H1 (cell line): ENCODE data around the gene PRKAB1. TPM values are rescaled to one million over a fixed set of nuclear protein-coding genes. Genes with fewer than 3 reads are reported as not detected.

Experiments used
- BCL11A ChIP-seq, 2 experiments: IDR thresholded peaks; one replicate each; pipeline ENCODE4 v1.6.1; 2011; ENCODE audit warnings: low read depth in 2 of 2, low read length in 2 of 2, mild to moderate bottlenecking in 2 of 2
- BRCA1 ChIP-seq: IDR thresholded peaks from 2 replicates; pipeline ENCODE4 v1.6.1; 2012; ENCODE audit warnings: low read depth, low read length, improper control_type of control experiment
- CBX5 ChIP-seq: fragments of 300-800, 300-1000 bp; sonication (generic); IDR thresholded peaks from 2 replicates; pipeline ENCODE4 v1.7.1; 2016; ENCODE audit warnings: antibody characterized with exemption, low read length, low read depth
- JUND ChIP-seq: IDR thresholded peaks from 2 replicates; pipeline ENCODE4 v1.6.1; 2011; ENCODE audit warnings: mild to moderate bottlenecking, improper control_type of control experiment, low read length
- MAFK ChIP-seq: IDR thresholded peaks from 2 replicates; pipeline ENCODE4 v1.6.1; 2012; ENCODE audit warnings: low read depth, mild to moderate bottlenecking, improper control_type of control experiment, low read length
- RFX5 ChIP-seq: IDR thresholded peaks from 2 replicates; pipeline ENCODE4 v1.6.1; 2011; ENCODE audit warnings: low read depth, low read length, improper control_type of control experiment, borderline replicate concordance
- SAP30 ChIP-seq: fragments of 300-600 bp; sonication (generic); IDR thresholded peaks from 2 replicates; pipeline ENCODE4 v1.7.1; 2012; ENCODE audit warnings: low read length, moderate library complexity, mild to moderate bottlenecking, inconsistent platforms; ENCODE audit not compliant: insufficient read depth, insufficient replicate concordance
- TAF7 ChIP-seq: optimal IDR thresholded peaks from 2 replicates; pipeline ENCODE3; 2011; ENCODE audit warnings: low read depth, mild to moderate bottlenecking, inconsistent platforms, low read length, moderate library complexity, borderline replicate concordance
- polyA plus RNA-seq, 7 experiments: library from polyadenylated mRNA; depleted of rRNA in 3 of 7; stranded (reverse) in 5 of 7; unstranded in 2 of 7; fragments of >200 nt in 5 of 7; fragments of 200-250 nt in 2 of 7; gene quantifications; 1 replicate in 5 of 7; 2 replicates in 1 of 7; 4 replicates in 1 of 7; pipeline versions ENCODE4 v1.2.1 to v1.2.3, GENCODE V29; 2011 to 2013; ENCODE audit warnings: missing spikeins in 2 of 7, mixed read lengths in 2 of 7
- total RNA-seq: library from RNA; stranded (reverse); fragmentation: NEBNext Ultra II Directional; extraction: Animal tissue kit (Norgen Biotek cat#: 25700); gene quantifications from 2 replicates; pipeline ENCODE4 v1.2.1, GENCODE V29; 2021
- TF ChIP-seq, protein P1 (sequence below): fragments of 300-600 bp; sonication (generic); IDR thresholded peaks from 2 replicates; pipeline ENCODE4 v1.7.1; 2012; ENCODE audit warnings: low read length, moderate library complexity, mild to moderate bottlenecking, inconsistent platforms; ENCODE audit not compliant: insufficient replicate concordance
- TF ChIP-seq, protein P2 (sequence below): IDR thresholded peaks from 2 replicates; pipeline ENCODE4 v1.6.1; 2011; ENCODE audit warnings: low read length, improper control_type of control experiment

PRKAB1 gene
- total and polyA plus RNA-seq, 2 of the 8 experiments (the other 6 are each of a cell fraction or from before 2014, with no cell fraction given), result 24.0 to 32.1 TPM

DNA sequence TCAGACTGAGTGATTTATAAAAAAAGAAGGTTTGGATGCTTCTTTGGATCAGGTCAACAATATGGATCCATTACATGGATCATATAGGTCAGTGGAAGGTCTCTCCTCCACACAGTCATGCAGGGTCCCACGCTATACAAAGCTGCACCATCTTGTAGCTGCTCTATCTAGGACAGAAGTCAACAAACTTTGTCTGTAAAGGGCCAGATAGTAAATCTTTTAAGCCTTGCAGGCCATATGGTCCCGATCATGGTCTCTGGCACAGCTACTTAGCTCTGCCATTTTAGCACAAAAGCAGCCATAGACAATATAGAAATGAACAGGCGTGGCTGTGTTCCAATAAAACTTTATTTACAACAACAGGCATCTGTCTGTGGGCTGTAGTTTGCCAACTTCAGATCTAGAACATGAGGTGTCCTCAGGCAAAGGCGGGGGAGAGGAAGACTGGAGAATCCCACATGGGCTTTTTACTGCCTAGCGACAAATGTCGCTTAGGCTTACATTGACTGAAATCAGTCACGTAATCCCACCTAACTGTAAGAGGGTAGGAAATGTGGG, 37.6 kb upstream of the PRKAB1 start (continued):
- TF ChIP-seq, protein P1, sequence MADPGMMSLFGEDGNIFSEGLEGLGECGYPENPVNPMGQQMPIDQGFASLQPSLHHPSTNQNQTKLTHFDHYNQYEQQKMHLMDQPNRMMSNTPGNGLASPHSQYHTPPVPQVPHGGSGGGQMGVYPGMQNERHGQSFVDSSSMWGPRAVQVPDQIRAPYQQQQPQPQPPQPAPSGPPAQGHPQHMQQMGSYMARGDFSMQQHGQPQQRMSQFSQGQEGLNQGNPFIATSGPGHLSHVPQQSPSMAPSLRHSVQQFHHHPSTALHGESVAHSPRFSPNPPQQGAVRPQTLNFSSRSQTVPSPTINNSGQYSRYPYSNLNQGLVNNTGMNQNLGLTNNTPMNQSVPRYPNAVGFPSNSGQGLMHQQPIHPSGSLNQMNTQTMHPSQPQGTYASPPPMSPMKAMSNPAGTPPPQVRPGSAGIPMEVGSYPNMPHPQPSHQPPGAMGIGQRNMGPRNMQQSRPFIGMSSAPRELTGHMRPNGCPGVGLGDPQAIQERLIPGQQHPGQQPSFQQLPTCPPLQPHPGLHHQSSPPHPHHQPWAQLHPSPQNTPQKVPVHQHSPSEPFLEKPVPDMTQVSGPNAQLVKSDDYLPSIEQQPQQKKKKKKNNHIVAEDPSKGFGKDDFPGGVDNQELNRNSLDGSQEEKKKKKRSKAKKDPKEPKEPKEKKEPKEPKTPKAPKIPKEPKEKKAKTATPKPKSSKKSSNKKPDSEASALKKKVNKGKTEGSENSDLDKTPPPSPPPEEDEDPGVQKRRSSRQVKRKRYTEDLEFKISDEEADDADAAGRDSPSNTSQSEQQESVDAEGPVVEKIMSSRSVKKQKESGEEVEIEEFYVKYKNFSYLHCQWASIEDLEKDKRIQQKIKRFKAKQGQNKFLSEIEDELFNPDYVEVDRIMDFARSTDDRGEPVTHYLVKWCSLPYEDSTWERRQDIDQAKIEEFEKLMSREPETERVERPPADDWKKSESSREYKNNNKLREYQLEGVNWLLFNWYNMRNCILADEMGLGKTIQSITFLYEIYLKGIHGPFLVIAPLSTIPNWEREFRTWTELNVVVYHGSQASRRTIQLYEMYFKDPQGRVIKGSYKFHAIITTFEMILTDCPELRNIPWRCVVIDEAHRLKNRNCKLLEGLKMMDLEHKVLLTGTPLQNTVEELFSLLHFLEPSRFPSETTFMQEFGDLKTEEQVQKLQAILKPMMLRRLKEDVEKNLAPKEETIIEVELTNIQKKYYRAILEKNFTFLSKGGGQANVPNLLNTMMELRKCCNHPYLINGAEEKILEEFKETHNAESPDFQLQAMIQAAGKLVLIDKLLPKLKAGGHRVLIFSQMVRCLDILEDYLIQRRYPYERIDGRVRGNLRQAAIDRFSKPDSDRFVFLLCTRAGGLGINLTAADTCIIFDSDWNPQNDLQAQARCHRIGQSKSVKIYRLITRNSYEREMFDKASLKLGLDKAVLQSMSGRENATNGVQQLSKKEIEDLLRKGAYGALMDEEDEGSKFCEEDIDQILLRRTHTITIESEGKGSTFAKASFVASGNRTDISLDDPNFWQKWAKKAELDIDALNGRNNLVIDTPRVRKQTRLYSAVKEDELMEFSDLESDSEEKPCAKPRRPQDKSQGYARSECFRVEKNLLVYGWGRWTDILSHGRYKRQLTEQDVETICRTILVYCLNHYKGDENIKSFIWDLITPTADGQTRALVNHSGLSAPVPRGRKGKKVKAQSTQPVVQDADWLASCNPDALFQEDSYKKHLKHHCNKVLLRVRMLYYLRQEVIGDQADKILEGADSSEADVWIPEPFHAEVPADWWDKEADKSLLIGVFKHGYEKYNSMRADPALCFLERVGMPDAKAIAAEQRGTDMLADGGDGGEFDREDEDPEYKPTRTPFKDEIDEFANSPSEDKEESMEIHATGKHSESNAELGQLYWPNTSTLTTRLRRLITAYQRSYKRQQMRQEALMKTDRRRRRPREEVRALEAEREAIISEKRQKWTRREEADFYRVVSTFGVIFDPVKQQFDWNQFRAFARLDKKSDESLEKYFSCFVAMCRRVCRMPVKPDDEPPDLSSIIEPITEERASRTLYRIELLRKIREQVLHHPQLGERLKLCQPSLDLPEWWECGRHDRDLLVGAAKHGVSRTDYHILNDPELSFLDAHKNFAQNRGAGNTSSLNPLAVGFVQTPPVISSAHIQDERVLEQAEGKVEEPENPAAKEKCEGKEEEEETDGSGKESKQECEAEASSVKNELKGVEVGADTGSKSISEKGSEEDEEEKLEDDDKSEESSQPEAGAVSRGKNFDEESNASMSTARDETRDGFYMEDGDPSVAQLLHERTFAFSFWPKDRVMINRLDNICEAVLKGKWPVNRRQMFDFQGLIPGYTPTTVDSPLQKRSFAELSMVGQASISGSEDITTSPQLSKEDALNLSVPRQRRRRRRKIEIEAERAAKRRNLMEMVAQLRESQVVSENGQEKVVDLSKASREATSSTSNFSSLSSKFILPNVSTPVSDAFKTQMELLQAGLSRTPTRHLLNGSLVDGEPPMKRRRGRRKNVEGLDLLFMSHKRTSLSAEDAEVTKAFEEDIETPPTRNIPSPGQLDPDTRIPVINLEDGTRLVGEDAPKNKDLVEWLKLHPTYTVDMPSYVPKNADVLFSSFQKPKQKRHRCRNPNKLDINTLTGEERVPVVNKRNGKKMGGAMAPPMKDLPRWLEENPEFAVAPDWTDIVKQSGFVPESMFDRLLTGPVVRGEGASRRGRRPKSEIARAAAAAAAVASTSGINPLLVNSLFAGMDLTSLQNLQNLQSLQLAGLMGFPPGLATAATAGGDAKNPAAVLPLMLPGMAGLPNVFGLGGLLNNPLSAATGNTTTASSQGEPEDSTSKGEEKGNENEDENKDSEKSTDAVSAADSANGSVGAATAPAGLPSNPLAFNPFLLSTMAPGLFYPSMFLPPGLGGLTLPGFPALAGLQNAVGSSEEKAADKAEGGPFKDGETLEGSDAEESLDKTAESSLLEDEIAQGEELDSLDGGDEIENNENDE, result no peak
- TF ChIP-seq MAFK (no peak), TAF7 (no peak), SAP30 (no peak), BRCA1 (no peak), CBX5 (no peak), RFX5 (no peak), JUND (no peak), BCL11A (IDR thresholded peaks at IDR 0.05; ENCODE audit: low read depth in 2 of 2, low read length in 2 of 2) (no peak)
- TF ChIP-seq, protein P2, sequence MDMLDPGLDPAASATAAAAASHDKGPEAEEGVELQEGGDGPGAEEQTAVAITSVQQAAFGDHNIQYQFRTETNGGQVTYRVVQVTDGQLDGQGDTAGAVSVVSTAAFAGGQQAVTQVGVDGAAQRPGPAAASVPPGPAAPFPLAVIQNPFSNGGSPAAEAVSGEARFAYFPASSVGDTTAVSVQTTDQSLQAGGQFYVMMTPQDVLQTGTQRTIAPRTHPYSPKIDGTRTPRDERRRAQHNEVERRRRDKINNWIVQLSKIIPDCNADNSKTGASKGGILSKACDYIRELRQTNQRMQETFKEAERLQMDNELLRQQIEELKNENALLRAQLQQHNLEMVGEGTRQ, result no peak
